ENCODE measurements around the gene GRM8.
"Not testable (repeated sequence)": the region's sequence is repeated elsewhere in the genome, so short reads cannot be mapped to it uniquely, and the experiment has no call there.

The GRM8 gene

DNA sequence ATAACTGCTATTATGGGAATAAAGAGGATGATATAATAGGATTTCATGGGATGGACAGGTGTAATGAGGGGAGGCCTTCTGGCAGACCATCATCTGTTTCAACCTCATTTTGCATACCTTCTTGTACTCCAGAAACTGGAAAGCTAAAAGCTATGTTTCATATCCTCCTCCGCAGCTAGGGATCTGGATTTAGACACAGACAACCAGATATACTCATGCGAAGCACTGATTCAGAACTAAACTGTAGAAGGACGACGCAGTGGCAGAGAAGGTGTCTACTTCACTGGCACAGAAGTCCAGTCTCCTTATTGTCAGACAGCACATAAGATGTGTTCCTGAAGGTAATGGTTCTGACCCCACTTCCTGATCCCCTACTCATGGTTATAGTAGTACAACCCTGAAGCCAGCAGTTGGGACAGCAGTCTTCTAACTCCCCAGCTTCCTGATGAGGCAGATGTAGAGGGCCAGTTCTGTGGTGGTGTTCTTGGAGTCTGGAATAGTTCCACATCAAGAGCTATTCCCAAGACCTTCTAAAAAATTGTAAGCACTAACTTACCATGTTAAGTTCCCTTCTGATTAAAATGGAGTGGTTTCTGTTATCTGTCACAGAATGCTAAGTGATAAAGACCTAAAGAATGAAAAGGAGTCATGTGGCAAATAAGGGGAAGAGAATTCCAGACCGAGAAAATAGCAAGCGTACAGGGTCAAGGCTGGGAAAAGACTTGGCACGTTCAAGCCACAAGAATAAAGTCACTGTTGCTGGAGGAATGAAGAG is 550.3 kb downstream of the GRM8 start:
- DNase-seq, result no peak

DNA sequence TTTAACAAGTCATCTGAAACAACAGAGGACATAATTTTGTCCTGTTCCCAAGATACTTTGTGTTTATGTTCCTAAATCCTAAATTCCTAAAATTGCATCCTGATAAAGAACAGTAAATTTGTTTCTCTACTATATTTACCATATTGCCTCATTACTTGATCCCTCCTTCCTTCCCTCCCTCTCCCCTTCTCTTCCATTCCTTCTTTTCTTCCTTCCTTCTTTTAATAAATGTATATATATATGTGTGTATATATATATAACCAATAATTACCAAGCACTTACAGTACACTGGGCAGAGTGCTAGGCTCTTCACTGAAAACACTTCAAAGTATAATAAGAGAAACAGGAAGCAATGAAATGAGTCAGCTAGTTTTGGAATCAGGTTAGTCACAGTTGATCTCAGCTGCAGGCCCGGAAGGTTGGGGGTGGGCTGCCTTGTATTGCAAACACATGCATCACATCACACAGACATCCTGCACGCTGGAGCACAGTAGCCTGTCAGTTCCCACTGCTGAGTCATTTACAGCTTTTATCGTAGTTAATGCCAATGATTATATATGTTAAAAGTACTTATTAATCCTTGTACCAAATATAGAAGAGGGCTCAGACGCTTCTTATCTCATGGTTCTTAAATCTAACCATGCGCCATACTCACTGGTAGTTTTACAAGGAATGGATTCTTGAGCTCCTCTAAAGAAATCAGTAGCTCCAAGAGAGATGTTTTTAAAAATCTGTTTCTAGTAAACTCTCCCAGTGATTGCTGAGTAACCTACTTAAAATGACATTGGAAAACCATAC is 551.7 kb downstream of the GRM8 start:
- peak; percentile 70 for DNase-seq

GRCh38 chr7:126699707-126700106 is 553.0 kb downstream of the GRM8 start:
- DNase-seq, result no peak

DNA sequence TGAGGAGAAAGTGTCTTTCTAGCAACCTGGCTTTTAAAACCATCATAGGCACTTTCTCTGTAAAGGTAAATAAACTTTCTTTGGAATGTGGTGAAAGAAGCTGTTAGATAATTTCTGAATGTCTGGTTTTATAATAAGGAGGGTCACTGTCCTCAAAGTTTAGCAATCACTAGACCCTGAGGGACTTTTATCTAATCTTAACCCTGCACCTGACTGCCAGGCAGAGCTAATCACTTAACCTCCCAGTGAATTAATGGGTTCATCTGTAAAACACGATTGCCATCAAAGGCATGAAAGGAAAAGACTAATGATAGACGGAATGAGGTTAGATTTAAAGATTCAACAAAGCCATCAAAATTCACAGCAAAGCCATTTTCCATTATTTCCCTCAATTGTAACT is 553.8 kb downstream of the GRM8 start:
- no peak for DNase-seq

DNA sequence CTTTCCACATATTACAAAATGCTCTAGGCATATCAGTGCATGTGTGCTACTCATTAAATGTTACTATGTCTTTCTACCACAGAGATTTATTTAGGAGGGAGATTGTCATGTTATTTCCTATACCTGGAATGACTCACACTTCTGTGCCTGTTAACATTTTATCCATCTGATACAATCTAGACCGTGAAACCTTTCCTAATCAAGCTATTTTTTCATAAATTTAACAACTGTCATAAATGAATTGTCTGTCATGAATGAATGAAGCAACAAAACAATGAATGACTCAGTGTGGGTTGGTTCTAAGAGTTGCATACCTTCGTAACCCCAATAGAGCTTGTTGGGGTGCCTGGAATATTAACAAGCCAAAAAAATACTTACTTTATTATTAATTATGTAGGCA is 554.3 kb downstream of the GRM8 start:
- no peak for DNase-seq

- no peak for DNase-seq
Measured at GRCh38 chr7:126696256-126697038, 556.3 kb downstream of the GRM8 start.

GRCh38 chr7:126690848-126691751 is 561.6 kb downstream of the GRM8 start:
- no peak for DNase-seq

DNA sequence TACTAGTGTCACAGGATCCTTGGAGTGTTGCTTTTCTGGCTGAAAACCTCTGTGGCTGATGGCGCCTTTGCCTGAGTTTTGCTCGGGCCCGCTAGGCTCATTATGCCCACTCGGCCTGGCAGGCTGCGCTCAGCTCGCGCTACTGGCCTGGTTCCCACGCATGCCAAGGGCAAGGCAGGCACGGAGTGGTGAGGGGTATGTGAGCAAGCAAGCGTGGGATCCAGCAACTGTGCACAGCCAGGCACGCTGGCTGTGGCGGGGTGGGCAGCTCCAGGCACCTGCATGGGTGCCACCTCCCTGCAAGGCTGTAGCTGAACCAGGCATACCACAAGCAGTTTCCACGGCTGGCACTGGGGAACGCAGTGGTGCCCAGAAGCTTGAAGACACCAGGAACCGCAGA is 562.6 kb downstream of the GRM8 start:
- DNase-seq, result no peak

- DNase-seq, result no peak
Measured at GRCh38 chr7:126689037-126689436, 563.7 kb downstream of the GRM8 start.

DNA sequence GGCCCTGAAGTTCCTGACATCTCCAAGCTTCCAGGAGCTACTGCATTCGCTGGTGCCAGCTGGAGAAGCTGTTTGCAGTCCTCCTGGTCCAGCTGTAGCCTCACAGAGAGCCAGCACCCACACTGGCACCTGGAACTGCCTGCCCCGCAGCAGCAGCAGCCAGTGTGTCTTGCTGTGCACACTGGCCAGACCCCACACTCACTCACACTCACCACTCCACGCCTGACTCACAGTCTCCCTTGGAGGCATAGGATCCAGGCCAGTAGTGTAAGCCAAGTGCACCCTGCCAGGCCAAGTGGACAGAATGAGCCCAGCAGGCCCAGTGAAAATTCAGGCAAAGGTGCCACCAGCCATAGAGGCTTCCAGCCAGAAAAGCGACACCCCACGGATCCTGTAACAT is 566.3 kb downstream of the GRM8 start:
- no peak for DNase-seq

- no peak for DNase-seq
Measured at GRCh38 chr7:126685596-126685995, 567.1 kb downstream of the GRM8 start.

- DNase-seq, result no peak
Measured at GRCh38 chr7:126685018-126685573, 567.6 kb downstream of the GRM8 start.

DNA sequence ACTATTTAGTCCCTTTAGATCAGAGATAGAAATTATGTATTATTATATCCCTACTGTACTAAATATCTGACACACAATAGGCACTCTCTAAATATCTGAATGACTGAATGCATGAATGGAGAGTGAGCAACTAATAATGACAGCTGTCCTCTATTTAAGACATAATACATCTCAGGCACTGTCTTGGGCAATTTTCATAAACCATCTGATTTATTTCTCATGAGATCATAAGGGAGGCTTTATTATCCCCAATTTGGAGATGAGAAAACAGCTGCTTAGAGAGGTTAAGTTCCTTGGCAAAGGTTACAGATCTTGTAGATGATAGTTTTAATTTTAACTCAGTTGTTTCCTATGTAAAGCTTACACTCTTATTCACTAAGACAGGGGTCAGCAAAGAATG is 570.6 kb downstream of the GRM8 start:
- no peak for DNase-seq

GRCh38 chr7:126668762-126669161 is 584.0 kb downstream of the GRM8 start:
- not testable (repeated sequence) for DNase-seq

GRCh38 chr7:126668367-126668752 is 584.4 kb downstream of the GRM8 start:
- no peak for DNase-seq

DNA sequence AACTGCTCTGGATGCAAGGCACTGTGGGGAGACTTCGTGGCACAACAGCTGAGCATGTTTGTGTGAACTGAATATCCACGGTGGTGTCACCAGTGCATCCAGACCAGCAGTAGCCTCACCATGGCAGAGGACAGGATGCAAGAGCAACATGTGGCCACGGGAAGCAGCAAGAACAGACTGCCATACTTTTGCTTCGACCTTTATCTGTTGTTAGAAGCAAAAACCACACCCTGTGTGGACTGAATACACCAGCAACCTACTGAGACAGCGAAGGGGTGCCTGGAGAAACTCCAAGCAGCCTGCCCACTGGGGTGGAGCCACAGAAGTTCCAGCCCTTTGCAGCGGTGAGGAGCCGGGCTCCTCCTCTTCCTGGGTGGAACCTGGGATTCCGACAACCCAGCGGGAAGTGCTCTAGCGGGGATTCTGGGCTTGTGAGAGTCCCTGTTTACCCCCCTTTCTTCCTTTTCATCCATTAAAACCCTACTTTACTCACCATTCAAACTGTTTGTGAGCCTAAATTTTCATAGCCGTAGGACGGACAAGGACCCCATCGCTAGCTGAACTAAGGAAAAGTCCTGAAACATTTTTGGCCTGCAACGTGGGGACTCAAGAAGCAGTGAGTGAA is 584.9 kb downstream of the GRM8 start:
- DNase-seq, result no peak

GRCh38 chr7:126662856-126663255 is 589.9 kb downstream of the GRM8 start:
- DNase-seq, result no peak

DNA sequence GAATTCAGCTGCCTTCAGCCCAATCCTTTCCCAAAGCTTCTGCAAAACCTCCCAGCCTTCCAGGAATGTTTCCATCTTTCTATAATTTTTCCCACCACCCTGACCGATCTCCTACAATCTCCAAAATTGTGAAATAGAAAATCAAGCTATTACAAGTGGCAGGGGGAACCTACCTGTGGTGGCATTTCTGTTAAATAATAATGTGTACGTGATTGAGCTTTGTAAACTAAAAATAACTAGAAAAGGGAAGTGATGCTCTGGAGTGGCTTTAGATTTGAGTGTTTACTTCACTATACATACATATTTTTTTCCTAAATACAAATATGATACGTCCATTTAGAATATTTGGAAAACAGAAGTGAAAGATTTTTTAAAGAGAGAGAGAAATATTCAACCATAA is 593.6 kb downstream of the GRM8 start:
- DNase-seq, result no peak

GRCh38 chr7:126658684-126659083 is 594.1 kb downstream of the GRM8 start:
- DNase-seq, result no peak

DNA sequence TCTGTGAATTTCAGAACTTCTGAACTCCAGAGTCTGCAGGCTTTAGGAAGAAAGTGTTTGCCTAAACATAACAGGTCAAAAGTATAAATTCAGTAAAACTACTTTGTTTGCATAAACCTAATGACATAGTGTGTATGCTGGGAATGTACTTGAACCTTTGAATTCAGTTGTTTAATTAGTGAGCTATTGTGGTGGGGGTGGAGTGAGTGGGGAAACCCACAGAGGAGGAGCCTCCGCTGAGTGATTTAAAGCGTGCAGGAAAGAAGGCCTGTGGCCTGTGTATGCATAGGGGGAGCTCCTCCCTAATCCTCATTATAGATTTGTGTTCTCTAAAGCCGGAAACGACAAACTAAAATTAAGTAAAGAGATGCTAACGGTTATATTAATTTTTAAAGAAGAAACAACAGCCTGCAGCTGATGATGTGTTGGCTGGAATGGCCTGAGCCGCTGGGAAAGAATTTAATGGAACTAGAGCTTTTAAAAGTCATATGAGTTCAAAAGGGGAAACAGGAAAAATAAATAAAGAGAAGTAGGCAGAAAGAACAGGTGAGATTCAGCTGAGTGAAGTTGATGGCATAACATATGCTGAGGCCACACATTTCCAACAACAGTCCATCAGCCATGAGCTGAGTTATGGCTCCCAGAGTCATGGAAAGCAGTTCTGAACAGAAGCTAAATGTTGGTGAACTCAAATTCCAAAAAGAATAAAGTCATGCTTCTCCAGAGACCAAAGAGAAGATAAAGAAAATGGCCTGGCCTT is 595.0 kb downstream of the GRM8 start:
- DNase-seq, result no peak

DNA sequence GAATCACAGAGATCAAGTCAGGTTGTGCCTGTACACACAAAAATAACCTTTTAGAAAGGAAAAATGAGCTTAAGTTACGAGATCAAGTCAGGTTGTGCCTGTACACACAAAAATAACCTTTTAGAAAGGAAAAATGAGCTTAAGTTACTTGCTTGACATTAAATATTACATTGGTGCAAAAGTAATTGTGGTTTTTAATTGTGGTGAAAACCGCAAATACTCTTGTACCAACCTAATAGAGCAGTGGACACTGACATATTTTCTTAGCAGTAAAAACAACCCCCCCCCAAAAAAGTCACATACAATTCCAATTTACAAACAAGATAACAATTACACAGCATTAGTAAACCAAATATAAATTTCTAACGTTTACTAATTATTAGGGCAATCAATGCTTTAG is 595.6 kb downstream of the GRM8 start:
- DNase-seq, result no peak

Data from stimulated activated CD4-positive, alpha-beta T cell treated with anti-CD3 and anti-CD28 coated beads, Interleukin-15, amount 100 ng/mL, for 24 hours (primary cell).